GM12872 (cell line): ENCODE measurements around the gene FRMD4B.

Source experiments
- TF ChIP-seq, protein P1 (sequence below): IDR thresholded peaks from 3 replicates; pipeline ENCODE4 v1.5.1; 2011; ENCODE audit warnings: low read depth, mild to moderate bottlenecking, low read length, moderate library complexity; ENCODE audit not compliant: insufficient read depth

FRMD4B gene

DNA sequence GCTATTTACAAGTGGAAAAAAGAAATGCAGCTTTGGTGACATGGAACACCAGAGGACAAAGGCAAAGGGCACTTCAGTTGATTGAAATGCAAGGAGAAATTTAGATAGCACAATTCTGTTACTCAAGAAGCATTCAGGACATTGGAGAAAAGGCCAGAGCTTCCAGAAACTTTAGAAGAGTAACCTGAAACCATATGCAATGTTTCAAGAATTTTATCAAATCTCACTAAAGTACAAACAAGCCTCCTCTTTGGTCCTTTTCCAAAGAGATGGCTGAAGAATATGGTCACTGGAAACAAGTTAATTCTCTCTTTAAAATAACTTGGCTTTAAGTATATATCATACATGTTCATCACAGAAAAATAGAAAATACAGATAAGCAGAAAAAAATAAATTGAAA is 248.9 kb downstream of the FRMD4B start:
- TF ChIP-seq, protein P1, sequence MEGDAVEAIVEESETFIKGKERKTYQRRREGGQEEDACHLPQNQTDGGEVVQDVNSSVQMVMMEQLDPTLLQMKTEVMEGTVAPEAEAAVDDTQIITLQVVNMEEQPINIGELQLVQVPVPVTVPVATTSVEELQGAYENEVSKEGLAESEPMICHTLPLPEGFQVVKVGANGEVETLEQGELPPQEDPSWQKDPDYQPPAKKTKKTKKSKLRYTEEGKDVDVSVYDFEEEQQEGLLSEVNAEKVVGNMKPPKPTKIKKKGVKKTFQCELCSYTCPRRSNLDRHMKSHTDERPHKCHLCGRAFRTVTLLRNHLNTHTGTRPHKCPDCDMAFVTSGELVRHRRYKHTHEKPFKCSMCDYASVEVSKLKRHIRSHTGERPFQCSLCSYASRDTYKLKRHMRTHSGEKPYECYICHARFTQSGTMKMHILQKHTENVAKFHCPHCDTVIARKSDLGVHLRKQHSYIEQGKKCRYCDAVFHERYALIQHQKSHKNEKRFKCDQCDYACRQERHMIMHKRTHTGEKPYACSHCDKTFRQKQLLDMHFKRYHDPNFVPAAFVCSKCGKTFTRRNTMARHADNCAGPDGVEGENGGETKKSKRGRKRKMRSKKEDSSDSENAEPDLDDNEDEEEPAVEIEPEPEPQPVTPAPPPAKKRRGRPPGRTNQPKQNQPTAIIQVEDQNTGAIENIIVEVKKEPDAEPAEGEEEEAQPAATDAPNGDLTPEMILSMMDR: no peak

DNA sequence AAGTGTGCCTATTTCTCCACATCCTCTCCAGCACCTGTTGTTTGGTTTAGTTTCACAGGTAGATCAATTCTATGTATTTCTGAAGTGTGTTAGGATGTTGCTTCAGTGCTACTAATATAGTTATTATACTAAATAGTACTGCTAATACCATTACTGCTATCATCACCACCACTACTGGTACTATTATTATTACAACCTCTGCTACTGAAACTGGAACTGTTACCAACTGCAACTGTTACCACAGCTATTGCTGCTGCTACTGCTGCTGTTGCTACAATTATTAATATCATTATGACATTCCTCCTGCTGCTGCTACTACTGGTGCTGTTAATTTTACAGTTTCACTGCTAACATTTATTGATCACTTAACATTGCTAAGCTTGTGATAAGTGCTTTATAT is 255.2 kb downstream of the FRMD4B start:
- TF ChIP-seq, protein P1: no peak

- TF ChIP-seq, protein P1: no peak
Measured at GRCh38 chr3:69129531-69129930, 256.4 kb downstream of the FRMD4B start.

GRCh38 chr3:69128509-69128908 is 257.4 kb downstream of the FRMD4B start:
- TF ChIP-seq, protein P1: no peak

GRCh38 chr3:69126999-69127398 is 258.9 kb downstream of the FRMD4B start:
- TF ChIP-seq, protein P1: no peak

GRCh38 chr3:69126216-69126615 is 259.7 kb downstream of the FRMD4B start:
- TF ChIP-seq, protein P1: no peak

DNA sequence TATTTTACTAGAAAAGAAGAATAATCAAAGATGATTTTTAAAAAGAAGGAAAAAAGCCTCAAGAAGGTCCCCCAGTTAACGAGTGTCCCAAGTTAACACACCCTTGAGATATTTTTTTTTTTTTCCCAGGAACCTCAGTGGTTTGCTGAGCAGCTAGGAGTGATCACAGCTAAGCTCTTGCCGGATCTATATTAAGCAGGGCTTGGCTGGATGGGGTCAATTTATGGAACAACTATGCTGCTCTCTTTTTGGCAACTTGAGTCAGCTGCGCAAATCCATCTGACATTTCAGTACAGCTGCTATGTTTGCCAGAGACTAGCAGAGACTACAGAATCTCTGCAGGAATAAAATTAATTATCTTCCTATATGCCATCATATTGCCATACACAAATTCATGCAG is 263.5 kb downstream of the FRMD4B start, which contains the start of gene LMOD3:
Gene LMOD3, minus strand, starts transcription at position 193 of the 400 bp plus-strand sequence. CDS start 209 bp downstream, outside the sequence.
- TF ChIP-seq, protein P1: no peak

DNA sequence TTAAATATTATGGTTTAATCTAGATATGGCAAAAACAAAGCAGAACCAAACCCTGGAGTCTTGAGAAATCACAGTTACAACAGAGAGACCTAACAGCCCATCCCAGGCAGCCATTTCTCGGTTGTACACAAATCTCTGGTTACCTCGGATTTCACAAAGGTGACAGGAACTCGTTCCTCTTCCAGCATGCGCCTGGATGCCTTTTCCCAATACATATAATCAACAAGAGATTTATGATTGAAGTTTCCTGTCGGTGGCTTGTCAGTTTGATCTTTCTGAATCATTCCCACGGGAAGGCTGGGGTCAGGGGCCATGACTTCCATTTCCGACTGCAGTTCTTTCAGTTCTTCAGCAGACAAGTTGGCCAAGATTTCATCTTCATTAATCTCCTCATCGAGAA is 263.9 kb downstream of the FRMD4B start:
- TF ChIP-seq, protein P1: no peak
